BE2C (cell line): Measurements from ENCODE around the gene SCAF1.
A peak's percentile ranks its signal among the peaks of the same experiment; 100 is the strongest.

ENCODE experiments used
- DNase-seq: peaks from one replicate; pipeline ENCODE4 v3.0.0-alpha.2; 2020
- H3K27me3 ChIP-seq: fragments of 250-450 bp; sonication (Bioruptor Pico); 2 replicates; pipeline ENCODE4 v1.5.1; 2020; ENCODE audit warnings: mild to moderate bottlenecking
- H3K36me3 ChIP-seq: fragments of 250-450 bp; sonication (Bioruptor Pico); 2 replicates; pipeline ENCODE4 v1.5.1; 2020; ENCODE audit warnings: mild to moderate bottlenecking
- H3K4me1 ChIP-seq: fragments of 250-450 bp; sonication (Bioruptor Pico); 2 replicates; pipeline ENCODE4 v1.5.1; 2020
- H3K4me3 ChIP-seq: 2 replicates; pipeline ENCODE4 v1.5.1; 2011; ENCODE audit warnings: low read depth, low read length
- H3K9me3 ChIP-seq: fragments of 250-450 bp; sonication (Bioruptor Pico); 2 replicates; pipeline ENCODE4 v1.5.1; 2020
- TF ChIP-seq, protein P1 (sequence below): IDR thresholded peaks from 2 replicates; pipeline ENCODE4 v1.5.1; 2012; ENCODE audit warnings: mild to moderate bottlenecking, low read depth, low read length

The SCAF1 gene

DNA sequence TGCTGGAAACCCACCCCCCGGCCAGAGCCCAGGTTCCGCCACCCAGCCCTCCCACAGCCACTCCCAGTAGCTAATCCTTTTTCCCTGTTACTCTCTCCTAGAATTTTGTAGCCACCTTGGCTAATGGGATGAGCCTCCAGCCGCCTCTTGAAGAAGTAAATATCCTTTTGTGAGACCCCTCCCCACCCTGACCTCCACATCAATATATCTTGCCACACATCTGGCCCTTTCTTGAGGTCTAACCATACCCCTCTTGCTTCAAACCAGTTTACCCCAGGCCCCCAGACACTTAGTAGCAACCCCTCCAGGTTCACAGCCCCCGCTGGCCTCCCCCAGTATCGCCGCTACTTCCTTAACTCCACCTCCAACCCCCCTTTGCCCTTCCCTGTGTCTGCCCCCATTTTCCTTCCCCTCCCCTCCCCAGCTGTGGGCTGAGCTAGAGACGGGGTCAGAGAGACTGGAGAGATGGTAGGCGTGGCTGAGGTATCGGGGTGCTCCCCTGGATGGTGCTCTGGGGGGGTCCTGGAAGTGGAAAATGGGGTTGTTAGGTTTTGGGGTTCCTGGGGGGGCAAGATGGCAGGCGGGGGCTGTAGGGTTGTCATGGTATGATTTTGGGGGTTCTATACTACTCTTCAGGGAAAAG, 37.9 kb downstream of the SCAF1 start:
- peaks cover 47% of the 10 kb centered on the region for H3K36me3 ChIP-seq
- peaks cover 12% of the 10 kb centered on the region for H3K4me1 ChIP-seq
- TF ChIP-seq, protein P1, sequence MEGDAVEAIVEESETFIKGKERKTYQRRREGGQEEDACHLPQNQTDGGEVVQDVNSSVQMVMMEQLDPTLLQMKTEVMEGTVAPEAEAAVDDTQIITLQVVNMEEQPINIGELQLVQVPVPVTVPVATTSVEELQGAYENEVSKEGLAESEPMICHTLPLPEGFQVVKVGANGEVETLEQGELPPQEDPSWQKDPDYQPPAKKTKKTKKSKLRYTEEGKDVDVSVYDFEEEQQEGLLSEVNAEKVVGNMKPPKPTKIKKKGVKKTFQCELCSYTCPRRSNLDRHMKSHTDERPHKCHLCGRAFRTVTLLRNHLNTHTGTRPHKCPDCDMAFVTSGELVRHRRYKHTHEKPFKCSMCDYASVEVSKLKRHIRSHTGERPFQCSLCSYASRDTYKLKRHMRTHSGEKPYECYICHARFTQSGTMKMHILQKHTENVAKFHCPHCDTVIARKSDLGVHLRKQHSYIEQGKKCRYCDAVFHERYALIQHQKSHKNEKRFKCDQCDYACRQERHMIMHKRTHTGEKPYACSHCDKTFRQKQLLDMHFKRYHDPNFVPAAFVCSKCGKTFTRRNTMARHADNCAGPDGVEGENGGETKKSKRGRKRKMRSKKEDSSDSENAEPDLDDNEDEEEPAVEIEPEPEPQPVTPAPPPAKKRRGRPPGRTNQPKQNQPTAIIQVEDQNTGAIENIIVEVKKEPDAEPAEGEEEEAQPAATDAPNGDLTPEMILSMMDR: no peak
- H3K4me3 ChIP-seq: peak overlapping the region; percentile 46
- no peaks in the 10 kb centered on the region for H3K9me3 ChIP-seq
- H3K27me3 ChIP-seq: no peaks in the 10 kb centered on the region
- no peak for DNase-seq

DNA sequence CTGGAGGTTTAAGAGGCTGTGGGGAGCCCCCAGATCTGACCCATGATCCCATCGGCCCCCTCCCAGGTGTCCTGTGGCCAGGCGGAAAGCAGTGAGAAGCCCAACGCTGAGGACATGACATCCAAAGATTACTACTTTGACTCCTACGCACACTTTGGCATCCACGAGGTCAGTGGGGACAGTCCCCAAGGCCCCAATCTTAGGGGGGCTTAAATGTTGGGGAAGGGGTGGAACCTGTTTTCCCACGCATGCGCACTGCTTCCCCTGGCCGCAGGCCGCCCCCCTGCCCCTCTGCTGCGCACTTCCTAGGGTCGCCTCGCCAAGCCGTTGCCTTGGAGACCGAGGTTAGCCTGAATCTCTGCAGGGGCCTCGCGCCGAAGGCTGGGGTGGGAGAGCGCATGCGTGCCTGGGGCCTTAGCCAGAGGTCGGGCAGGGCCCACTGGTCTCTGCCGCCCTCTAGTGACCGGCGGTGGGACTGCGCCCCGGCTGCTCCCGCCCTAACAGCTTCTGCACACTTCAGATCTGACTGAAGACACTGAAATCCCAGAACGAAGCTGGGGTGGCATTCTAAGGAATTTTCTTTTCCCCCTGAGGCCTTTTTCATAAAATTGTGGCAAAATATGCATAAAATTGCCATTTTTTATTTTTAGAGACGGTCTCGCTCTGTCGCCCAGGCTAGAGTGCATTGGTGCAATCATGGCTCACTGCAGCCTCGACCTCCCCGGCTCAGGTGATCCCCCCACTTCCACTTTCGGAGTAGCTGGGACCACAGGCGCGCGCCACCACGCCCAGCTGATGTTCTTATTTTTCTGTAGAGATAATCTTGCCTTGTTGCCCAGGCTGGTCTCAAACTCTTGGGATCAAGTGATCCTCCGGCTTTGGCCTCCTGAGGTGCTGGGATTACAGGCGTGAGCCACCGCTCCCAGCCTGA, 38.7 kb downstream of the SCAF1 start:
- Histone ChIP-seq H3K36me3 (peaks cover 53% of the 10 kb centered on the region), H3K4me3 (peak overlapping the region; percentile 46), H3K4me1 (peaks cover 12% of the 10 kb centered on the region), H3K27me3 (no peaks in the 10 kb centered on the region), H3K9me3 (no peaks in the 10 kb centered on the region)
- peak; percentile 98 for DNase-seq
- TF ChIP-seq, protein P1: peak; percentile 96

DNA sequence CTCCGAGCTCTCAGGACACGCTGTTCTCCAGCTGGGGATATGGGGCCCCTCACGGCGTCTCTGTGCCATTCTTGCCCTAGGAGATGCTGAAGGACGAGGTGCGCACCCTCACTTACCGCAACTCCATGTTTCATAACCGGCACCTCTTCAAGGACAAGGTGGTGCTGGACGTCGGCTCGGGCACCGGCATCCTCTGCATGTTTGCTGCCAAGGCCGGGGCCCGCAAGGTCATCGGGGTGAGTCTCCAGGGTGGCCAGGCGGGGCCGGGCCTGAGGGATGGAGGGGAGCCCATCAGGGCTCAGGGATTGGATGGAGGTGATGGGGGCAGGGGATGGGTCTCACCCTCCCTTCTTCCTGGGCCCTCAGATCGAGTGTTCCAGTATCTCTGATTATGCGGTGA, 39.8 kb downstream of the SCAF1 start:
- H3K36me3 ChIP-seq: peaks cover 61% of the 10 kb centered on the region
- no peak overlapping the region for H3K4me3 ChIP-seq
- no peaks in the 10 kb centered on the region for H3K27me3 ChIP-seq
- peaks cover 12% of the 10 kb centered on the region for H3K4me1 ChIP-seq
- TF ChIP-seq, protein P1: no peak
- DNase-seq: no peak
- no peaks in the 10 kb centered on the region for H3K9me3 ChIP-seq

DNA sequence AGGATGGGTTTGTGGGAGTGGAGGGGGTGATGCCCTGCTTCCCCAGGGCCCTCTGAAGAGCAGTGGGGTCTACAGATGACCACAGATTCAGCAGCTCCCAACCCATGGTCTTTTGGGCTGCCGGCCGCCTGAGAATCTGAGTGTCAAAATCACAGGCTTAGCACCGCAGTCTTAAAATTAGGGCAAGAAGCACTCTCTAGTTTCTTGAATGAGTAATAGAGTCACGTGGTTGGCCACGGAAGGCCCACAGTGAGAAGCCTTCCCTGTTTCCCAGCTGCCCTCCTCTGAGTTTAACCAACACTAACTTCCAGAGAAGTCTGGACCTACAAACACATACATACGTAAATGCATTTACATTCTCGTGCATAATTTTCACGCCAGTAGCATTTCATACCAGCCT, 40.3 kb downstream of the SCAF1 start:
- no peaks in the 10 kb centered on the region for H3K9me3 ChIP-seq
- peaks cover 12% of the 10 kb centered on the region for H3K4me1 ChIP-seq
- TF ChIP-seq, protein P1: no peak
- no peaks in the 10 kb centered on the region for H3K27me3 ChIP-seq
- no peak overlapping the region for H3K4me3 ChIP-seq
- no peak for DNase-seq
- H3K36me3 ChIP-seq: peaks cover 59% of the 10 kb centered on the region

DNA sequence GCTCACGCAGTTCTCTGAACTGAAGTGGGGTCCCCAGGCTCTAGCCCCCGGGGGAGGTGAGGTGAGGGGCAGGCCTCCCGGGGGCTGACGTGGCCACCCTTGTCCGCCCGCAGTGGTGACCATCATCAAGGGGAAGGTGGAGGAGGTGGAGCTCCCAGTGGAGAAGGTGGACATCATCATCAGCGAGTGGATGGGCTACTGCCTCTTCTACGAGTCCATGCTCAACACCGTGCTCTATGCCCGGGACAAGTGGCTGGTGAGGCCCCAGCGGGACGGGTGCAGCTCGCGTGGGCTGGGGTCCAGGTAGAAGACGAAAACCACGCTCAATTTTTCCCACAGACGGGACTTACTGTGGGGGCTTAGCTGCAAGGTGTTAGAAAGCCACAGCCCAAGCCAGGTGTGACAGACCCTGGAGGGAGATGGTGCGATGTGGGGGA, 41.8 kb downstream of the SCAF1 start:
- no peak for DNase-seq
- Histone ChIP-seq H3K4me1 (peaks cover 12% of the 10 kb centered on the region), H3K27me3 (no peaks in the 10 kb centered on the region), H3K4me3 (no peak overlapping the region), H3K36me3 (peaks cover 62% of the 10 kb centered on the region), H3K9me3 (no peaks in the 10 kb centered on the region)
- TF ChIP-seq, protein P1: no peak
